ENCODE measurements around the gene KIF6.

The KIF6 gene

DNA sequence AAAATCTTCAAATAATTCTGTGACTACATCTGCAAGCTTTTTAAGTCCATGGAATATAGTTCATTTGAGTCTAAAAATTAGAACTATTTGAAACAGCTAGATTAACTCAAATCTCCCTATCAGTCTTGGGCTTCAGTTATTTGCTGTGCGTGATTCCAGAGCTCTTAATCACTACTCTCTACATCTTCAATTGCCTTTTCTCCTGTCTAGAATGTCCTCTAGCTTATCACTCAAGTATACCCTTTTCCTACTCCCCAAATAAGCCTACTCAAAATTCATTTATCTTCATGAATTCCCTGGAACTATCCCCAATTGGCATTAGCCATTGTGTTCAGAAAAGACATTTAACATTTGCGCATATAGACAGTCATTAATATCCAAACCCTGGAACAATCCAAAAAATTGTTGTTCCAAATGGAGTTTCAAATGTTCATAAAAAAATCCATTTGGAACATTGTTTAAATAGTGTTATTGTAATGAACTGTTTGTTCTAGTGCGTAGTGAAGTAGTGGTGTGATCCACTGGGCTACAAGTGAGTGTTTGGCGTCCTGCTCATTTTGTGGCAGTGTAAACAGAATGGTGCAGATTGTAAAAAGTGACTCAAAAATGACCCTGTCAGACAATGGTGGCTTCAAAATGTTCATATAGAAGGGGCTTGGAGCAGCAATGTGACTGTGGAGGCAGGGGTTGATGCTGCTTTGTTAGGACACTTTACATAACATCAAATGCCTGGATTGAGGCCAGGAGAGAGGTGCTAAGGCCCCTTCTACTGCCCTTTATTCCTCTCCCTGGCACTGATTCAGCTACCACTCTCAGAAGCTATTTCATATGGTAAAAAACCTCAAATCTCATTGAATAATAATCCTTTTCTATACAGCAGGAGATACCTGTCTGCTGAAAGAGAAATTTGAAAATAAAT is 122.3 kb downstream of the KIF6 start:
- no peaks in the 10 kb centered on the region for H4K20me1 ChIP-seq (ENCODE audit: insufficient read depth, low read length, poor library complexity, severe bottlenecking)
- no peaks in the 10 kb centered on the region for H3K79me2 ChIP-seq (ENCODE audit: insufficient read depth, low read length)
- no peak overlapping the region for H2AFZ ChIP-seq (ENCODE audit: low read length)
- H3K9me2 ChIP-seq (replicated peaks; ENCODE audit: low read depth, low read length): no peaks in the 10 kb centered on the region
- no peak overlapping the region for H3K4me3 ChIP-seq (ENCODE audit: low read length, poor library complexity, severe bottlenecking)
- no peak overlapping the region for H3K4me2 ChIP-seq (ENCODE audit: low read depth, low read length, poor library complexity, severe bottlenecking)
- no peak for TF ChIP-seq EZH2phosphoT487 (IDR thresholded peaks at IDR 0.05; ENCODE audit: borderline replicate concordance)
- TF ChIP-seq, protein P1, sequence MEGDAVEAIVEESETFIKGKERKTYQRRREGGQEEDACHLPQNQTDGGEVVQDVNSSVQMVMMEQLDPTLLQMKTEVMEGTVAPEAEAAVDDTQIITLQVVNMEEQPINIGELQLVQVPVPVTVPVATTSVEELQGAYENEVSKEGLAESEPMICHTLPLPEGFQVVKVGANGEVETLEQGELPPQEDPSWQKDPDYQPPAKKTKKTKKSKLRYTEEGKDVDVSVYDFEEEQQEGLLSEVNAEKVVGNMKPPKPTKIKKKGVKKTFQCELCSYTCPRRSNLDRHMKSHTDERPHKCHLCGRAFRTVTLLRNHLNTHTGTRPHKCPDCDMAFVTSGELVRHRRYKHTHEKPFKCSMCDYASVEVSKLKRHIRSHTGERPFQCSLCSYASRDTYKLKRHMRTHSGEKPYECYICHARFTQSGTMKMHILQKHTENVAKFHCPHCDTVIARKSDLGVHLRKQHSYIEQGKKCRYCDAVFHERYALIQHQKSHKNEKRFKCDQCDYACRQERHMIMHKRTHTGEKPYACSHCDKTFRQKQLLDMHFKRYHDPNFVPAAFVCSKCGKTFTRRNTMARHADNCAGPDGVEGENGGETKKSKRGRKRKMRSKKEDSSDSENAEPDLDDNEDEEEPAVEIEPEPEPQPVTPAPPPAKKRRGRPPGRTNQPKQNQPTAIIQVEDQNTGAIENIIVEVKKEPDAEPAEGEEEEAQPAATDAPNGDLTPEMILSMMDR (conservative IDR thresholded peaks at IDR 0.05; ENCODE audit: low read length): no peak
- H3F3A ChIP-seq (ENCODE audit: low read depth): no peaks in the 10 kb centered on the region
- no peaks in the 10 kb centered on the region for H3K36me3 ChIP-seq (ENCODE audit: insufficient read depth, low read length)
- H3K9me3 ChIP-seq (ENCODE audit: insufficient read depth, low read depth, low read length): no peaks in the 10 kb centered on the region
- no peaks in the 10 kb centered on the region for H3K27me3 ChIP-seq (ENCODE audit: insufficient read depth, low read length, poor library complexity, severe bottlenecking)
- H3K9ac ChIP-seq (ENCODE audit: low read depth, low read length, poor library complexity, severe bottlenecking): no peak overlapping the region
- H3K4me1 ChIP-seq (ENCODE audit: insufficient read depth, low read length, poor library complexity, severe bottlenecking): no peaks in the 10 kb centered on the region

DNA sequence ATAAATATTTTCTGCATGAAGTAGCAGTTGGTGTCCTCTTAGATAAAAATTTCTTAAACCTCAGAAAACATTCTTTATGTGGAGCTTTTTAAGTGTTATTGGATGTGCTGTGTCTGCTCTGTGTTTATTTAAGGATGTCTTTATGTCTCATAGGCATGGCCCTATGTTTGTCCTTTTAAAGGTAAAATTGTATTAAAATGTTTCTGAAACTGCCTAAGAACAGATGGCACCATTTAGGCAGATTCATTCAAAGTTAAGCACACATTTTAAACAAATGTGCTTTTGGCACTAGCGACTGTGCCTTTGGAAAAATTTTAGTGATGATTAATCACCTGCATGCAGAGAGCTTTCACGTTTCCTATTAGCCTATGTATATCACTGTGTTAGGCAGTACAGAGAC is 125.2 kb downstream of the KIF6 start:
- H2AFZ ChIP-seq (ENCODE audit: low read length): no peak overlapping the region
- H3K4me1 ChIP-seq (ENCODE audit: insufficient read depth, low read length, poor library complexity, severe bottlenecking): no peaks in the 10 kb centered on the region
- no peak overlapping the region for H3K9ac ChIP-seq (ENCODE audit: low read depth, low read length, poor library complexity, severe bottlenecking)
- H3K9me3 ChIP-seq (ENCODE audit: insufficient read depth, low read depth, low read length): no peaks in the 10 kb centered on the region
- no peak for TF ChIP-seq EZH2phosphoT487 (IDR thresholded peaks at IDR 0.05; ENCODE audit: borderline replicate concordance)
- TF ChIP-seq, protein P1 (conservative IDR thresholded peaks at IDR 0.05; ENCODE audit: low read length): no peak
- H3K27me3 ChIP-seq (ENCODE audit: insufficient read depth, low read length, poor library complexity, severe bottlenecking): no peaks in the 10 kb centered on the region
- H3K4me3 ChIP-seq (ENCODE audit: low read length, poor library complexity, severe bottlenecking): no peak overlapping the region
- H4K20me1 ChIP-seq (ENCODE audit: insufficient read depth, low read length, poor library complexity, severe bottlenecking): no peaks in the 10 kb centered on the region
- H3K79me2 ChIP-seq (ENCODE audit: insufficient read depth, low read length): no peaks in the 10 kb centered on the region
- no peaks in the 10 kb centered on the region for H3K9me2 ChIP-seq (replicated peaks; ENCODE audit: low read depth, low read length)
- H3K36me3 ChIP-seq (ENCODE audit: insufficient read depth, low read length): no peaks in the 10 kb centered on the region
- no peaks in the 10 kb centered on the region for H3F3A ChIP-seq (ENCODE audit: low read depth)
- H3K4me2 ChIP-seq (ENCODE audit: low read depth, low read length, poor library complexity, severe bottlenecking): no peak overlapping the region

DNA sequence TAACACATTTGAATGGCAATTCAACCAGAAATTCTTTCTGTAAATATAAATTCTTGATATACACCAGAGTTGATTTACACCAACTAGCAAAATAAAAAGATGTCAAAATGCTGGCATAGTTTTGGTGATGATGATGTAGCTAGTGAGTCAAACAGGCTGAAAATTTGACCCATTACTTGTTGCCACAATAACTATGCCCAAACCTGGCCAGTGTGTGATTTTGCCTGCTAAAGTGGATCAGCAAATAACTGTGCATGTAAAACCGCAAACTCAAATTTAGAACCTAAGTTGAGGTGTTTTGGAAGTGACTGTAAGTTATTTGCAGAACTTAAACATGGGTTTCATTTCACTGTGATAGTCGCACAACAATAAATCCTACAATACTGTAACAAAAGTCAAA is 125.9 kb downstream of the KIF6 start:
- no peaks in the 10 kb centered on the region for H3K9me3 ChIP-seq (ENCODE audit: insufficient read depth, low read depth, low read length)
- H2AFZ ChIP-seq (ENCODE audit: low read length): no peak overlapping the region
- H3K4me1 ChIP-seq (ENCODE audit: insufficient read depth, low read length, poor library complexity, severe bottlenecking): no peaks in the 10 kb centered on the region
- no peaks in the 10 kb centered on the region for H3K79me2 ChIP-seq (ENCODE audit: insufficient read depth, low read length)
- no peaks in the 10 kb centered on the region for H3F3A ChIP-seq (ENCODE audit: low read depth)
- no peak overlapping the region for H3K4me2 ChIP-seq (ENCODE audit: low read depth, low read length, poor library complexity, severe bottlenecking)
- no peaks in the 10 kb centered on the region for H4K20me1 ChIP-seq (ENCODE audit: insufficient read depth, low read length, poor library complexity, severe bottlenecking)
- TF ChIP-seq EZH2phosphoT487 (IDR thresholded peaks at IDR 0.05; ENCODE audit: borderline replicate concordance): no peak
- TF ChIP-seq, protein P1 (conservative IDR thresholded peaks at IDR 0.05; ENCODE audit: low read length): no peak
- no peaks in the 10 kb centered on the region for H3K9me2 ChIP-seq (replicated peaks; ENCODE audit: low read depth, low read length)
- H3K9ac ChIP-seq (ENCODE audit: low read depth, low read length, poor library complexity, severe bottlenecking): no peak overlapping the region
- no peak overlapping the region for H3K4me3 ChIP-seq (ENCODE audit: low read length, poor library complexity, severe bottlenecking)
- H3K36me3 ChIP-seq (ENCODE audit: insufficient read depth, low read length): no peaks in the 10 kb centered on the region
- no peaks in the 10 kb centered on the region for H3K27me3 ChIP-seq (ENCODE audit: insufficient read depth, low read length, poor library complexity, severe bottlenecking)

All from Loucy (cell line).